T-cell (primary cell): ENCODE measurements around the gene ALPL. TPM values are rescaled to one million over a fixed set of nuclear protein-coding genes. Genes with fewer than 3 reads are reported as not detected.

ENCODE experiments used
- ATAC-seq, 4 experiments: fragments of 200-7000 bp in 3 of 4; fragments of 150-1000 bp in 1 of 4; cut with Tn5 transposase; replicated peaks in 1 of 4; 1 replicate in 3 of 4; 2 replicates in 1 of 4; pipeline ENCODE4 v1.10.0; 2021; ENCODE audit warnings: moderate library complexity in 3 of 4, mild to moderate bottlenecking in 2 of 4, moderate number of reproducible peaks in 1 of 4
- CTCF ChIA-PET, 2 donors: fragments of 300-600 bp; sonication (Branson Sonifier 250); formaldehyde crosslinking; loops; one replicate each; lab custom pipeline; 2022; ENCODE audit warnings: antibody characterized with exemption in 2 of 2; lab: Charles Lee
- POLR2A ChIA-PET, 2 donors: fragments of 300-600 bp; sonication (Branson Sonifier 250); formaldehyde crosslinking; loops; one replicate each; lab custom pipeline; 2022; ENCODE audit warnings: antibody characterized with exemption in 2 of 2; lab: Charles Lee
- DNase-seq, 35 experiments: peaks; one replicate each; pipeline versions ENCODE4 v3.0.0 to v3.0.0-alpha.2; 2013 to 2023
- H3K27ac ChIP-seq: one replicate; pipeline ENCODE4 v1.5.1; 2013; ENCODE audit warnings: low read length
- H3K27me3 ChIP-seq, 2 experiments: replicated peaks in 1 of 2; 1 replicate in 1 of 2; 2 replicates in 1 of 2; pipeline versions ENCODE4 v1.6.1 to v1.7.0; 2013; ENCODE audit warnings: low read length in 1 of 2, mixed read lengths in 1 of 2; ENCODE audit not compliant: control insufficient read depth in 2 of 2, insufficient read depth in 2 of 2; ENCODE audit errors: extremely low read depth in 1 of 2
- H3K36me3 ChIP-seq, 2 donors: 1 replicate in 1 of 2; 2 replicates in 1 of 2; pipeline versions ENCODE4 v1.6.1 to v1.7.0; 2013; ENCODE audit warnings: low read length in 1 of 2; ENCODE audit not compliant: control insufficient read depth in 2 of 2, insufficient read depth in 1 of 2; ENCODE audit errors: extremely low read depth in 1 of 2
- H3K4me1 ChIP-seq, 2 experiments: 1 replicate in 1 of 2; 2 replicates in 1 of 2; pipeline versions ENCODE4 v1.6.1 to v1.7.0; 2013; ENCODE audit warnings: low read length in 2 of 2, mixed read lengths in 1 of 2; ENCODE audit not compliant: insufficient read depth in 2 of 2, control insufficient read depth in 1 of 2; ENCODE audit errors: extremely low read depth in 1 of 2
- H3K4me3 ChIP-seq, 2 donors: 1 replicate in 1 of 2; 2 replicates in 1 of 2; pipeline versions ENCODE4 v1.5.1 to v1.7.0; 2013; ENCODE audit warnings: mild to moderate bottlenecking in 2 of 2, low read length in 1 of 2, moderate library complexity in 1 of 2; ENCODE audit not compliant: control insufficient read depth in 1 of 2; ENCODE audit errors: extremely low read depth in 1 of 2
- H3K9me3 ChIP-seq: 2 replicates; pipeline ENCODE4 v1.7.0; 2013
- H3K27ac Mint-ChIP-seq, 2 donors: one replicate each; pipeline ENCODE4 v1.8.0; 2020 to 2021; ENCODE audit warnings: mild to moderate bottlenecking in 2 of 2, mixed read lengths in 2 of 2
- H3K27me3 Mint-ChIP-seq, 2 donors: one replicate each; pipeline ENCODE4 v1.8.0; 2021 to 2022; ENCODE audit warnings: mixed read lengths in 2 of 2
- H3K36me3 Mint-ChIP-seq: one replicate; pipeline ENCODE4 v1.8.0; 2021; ENCODE audit warnings: mixed read lengths
- H3K4me1 Mint-ChIP-seq, 3 donors: one replicate each; pipeline ENCODE4 v1.8.0; 2020 to 2022; ENCODE audit warnings: mixed read lengths in 3 of 3, mild to moderate bottlenecking in 1 of 3
- H3K4me3 Mint-ChIP-seq, 3 donors: one replicate each; pipeline ENCODE4 v1.8.0; 2020 to 2022; ENCODE audit warnings: mild to moderate bottlenecking in 3 of 3, mixed read lengths in 3 of 3, moderate library complexity in 3 of 3
- H3K9me3 Mint-ChIP-seq, 3 donors: one replicate each; pipeline ENCODE4 v1.8.0; 2020 to 2022; ENCODE audit warnings: mixed read lengths in 3 of 3
- WGBS: methylation state at CpG from one replicate; pipeline ENCODE4 v1.1.5; 2013; ENCODE audit warnings: missing lambda C conversion rate; ENCODE audit not compliant: insufficient coverage; 5-methylcytosine and 5-hydroxymethylcytosine counted together
- total RNA-seq, 35 experiments: library from RNA in 6 of 35; stranded (reverse) in 6 of 35; fragments of 120-200 nt in 1 of 35; gene quantifications; one replicate each; pipeline versions ENCODE4 v1.2.1 to v1.2.4 and lab custom pipeline; 2013 to 2026

ALPL gene
- total RNA-seq, 5 donors from 2014 or later (not counting 1 experiment from before 2014, with no cell fraction given): 0.20 to 0.44 (median 0.41) TPM; not detected in 2

- Mint-ChIP-seq H3K36me3 (no peaks in the 10 kb centered on the region), H3K9me3 (no peaks in the 10 kb centered on the region), H3K27ac (no peak overlapping the region), H3K4me1 (peaks cover 0 to 9% (median 8%) of the 10 kb centered on the region in 3 donors), H3K27me3 (peaks cover 18 to 24% of the 10 kb centered on the region in 2 donors), H3K4me3 (no peak overlapping the region)
- 49% methylated on average over 7 of the region's 22 CpGs for WGBS
- no peaks in the 10 kb centered on the region for H3K36me3 ChIP-seq
- H3K4me1 ChIP-seq: peaks cover 0 to 10% of the 10 kb centered on the region in 2 experiments
- ATAC-seq (no peak), DNase-seq (no peak)
- no peaks in the 10 kb centered on the region for H3K9me3 ChIP-seq
- peaks cover 0 to 52% of the 10 kb centered on the region in 2 experiments for H3K27me3 ChIP-seq
- H3K27ac ChIP-seq: no peak overlapping the region
- no peak overlapping the region for H3K4me3 ChIP-seq
- ChIA-PET CTCF (no interaction called here), POLR2A (no interaction called here)
These were observed 109.5 kb downstream of the ALPL start for GRCh38 chr1:21618561-21619374.

DNA sequence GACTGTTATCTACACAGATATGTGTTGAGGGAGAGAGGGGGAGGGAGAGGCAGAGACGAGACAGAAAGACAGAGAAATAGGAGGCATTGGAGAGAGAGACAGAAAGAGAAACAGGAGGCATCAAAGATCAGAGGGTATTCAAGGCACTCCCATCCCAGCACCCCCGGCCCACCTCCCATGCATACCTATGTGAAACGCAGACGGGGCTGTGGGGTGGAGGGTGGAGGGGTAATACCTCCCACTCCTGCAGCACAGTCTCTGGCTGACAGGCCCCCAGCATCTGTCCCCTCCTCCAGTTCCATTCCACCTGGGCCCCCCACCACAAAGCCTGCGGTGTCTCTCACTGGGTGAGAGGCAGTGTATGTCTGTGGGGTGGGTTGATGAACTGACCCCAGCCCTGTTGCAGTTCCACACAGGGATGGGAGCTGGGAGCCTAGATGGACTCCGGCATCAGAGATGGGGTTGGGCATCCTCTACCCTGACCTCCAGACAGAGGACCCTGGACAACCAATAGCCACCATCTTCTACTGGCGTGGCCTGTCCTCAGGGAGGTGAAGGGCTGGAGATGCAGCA is 110.2 kb downstream of the ALPL start:
- H3K36me3 Mint-ChIP-seq: no peaks in the 10 kb centered on the region
- Histone ChIP-seq H3K4me1 (peaks cover 0 to 10% of the 10 kb centered on the region in 2 experiments), H3K27ac (no peak overlapping the region), H3K36me3 (no peaks in the 10 kb centered on the region), H3K4me3 (no peak overlapping the region), H3K27me3 (peaks cover 0 to 56% of the 10 kb centered on the region in 2 experiments), H3K9me3 (no peaks in the 10 kb centered on the region)
- no peak overlapping the region for H3K27ac Mint-ChIP-seq
- no peak for ATAC-seq
- 88% methylated on average over 1 of the region's 7 CpGs for WGBS
- H3K27me3 Mint-ChIP-seq: peaks cover 21 to 28% of the 10 kb centered on the region in 2 donors
- no peak overlapping the region for H3K4me3 Mint-ChIP-seq
- peaks cover 0 to 9% (median 8%) of the 10 kb centered on the region in 3 donors for H3K4me1 Mint-ChIP-seq
- DNase-seq: no peak
- H3K9me3 Mint-ChIP-seq: no peaks in the 10 kb centered on the region
- POLR2A ChIA-PET: no interaction called here
- CTCF ChIA-PET: no interaction called here

- no peak overlapping the region for H3K27ac ChIP-seq
- ChIA-PET CTCF (no interaction called here), POLR2A (no interaction called here)
- H3K4me3 Mint-ChIP-seq: no peak overlapping the region
- H3K4me1 Mint-ChIP-seq: peaks cover 0 to 9% (median 8%) of the 10 kb centered on the region in 3 donors
- ATAC-seq: no peak
- no peak for DNase-seq
- H3K27ac Mint-ChIP-seq: no peak overlapping the region
- H3K9me3 ChIP-seq: no peaks in the 10 kb centered on the region
- peaks cover 21 to 28% of the 10 kb centered on the region in 2 donors for H3K27me3 Mint-ChIP-seq
- H3K27me3 ChIP-seq: peaks cover 0 to 62% of the 10 kb centered on the region in 2 experiments
- peaks cover 0 to 10% of the 10 kb centered on the region in 2 experiments for H3K4me1 ChIP-seq
- no peaks in the 10 kb centered on the region for H3K36me3 Mint-ChIP-seq
- no peaks in the 10 kb centered on the region for H3K9me3 Mint-ChIP-seq
- H3K36me3 ChIP-seq: no peaks in the 10 kb centered on the region
- H3K4me3 ChIP-seq: no peak overlapping the region
- 70% methylated on average over 6 of the region's 12 CpGs for WGBS
These were observed 110.8 kb downstream of the ALPL start for GRCh38 chr1:21620011-21620410.

GRCh38 chr1:21620496-21620895 is 111.3 kb downstream of the ALPL start:
- no peak overlapping the region for H3K4me3 Mint-ChIP-seq
- ATAC-seq: no peak
- Histone ChIP-seq H3K36me3 (no peaks in the 10 kb centered on the region), H3K4me1 (peaks cover 0 to 10% of the 10 kb centered on the region in 2 experiments), H3K9me3 (no peaks in the 10 kb centered on the region), H3K27ac (no peak overlapping the region), H3K27me3 (peaks cover 0 to 62% of the 10 kb centered on the region in 2 experiments), H3K4me3 (no peak overlapping the region)
- H3K9me3 Mint-ChIP-seq: no peaks in the 10 kb centered on the region
- H3K27me3 Mint-ChIP-seq: peaks cover 25 to 28% of the 10 kb centered on the region in 2 donors
- DNase-seq: no peak
- POLR2A ChIA-PET: no interaction called here
- CTCF ChIA-PET: no interaction called here
- no peaks in the 10 kb centered on the region for H3K36me3 Mint-ChIP-seq
- no peak overlapping the region for H3K27ac Mint-ChIP-seq
- H3K4me1 Mint-ChIP-seq: peaks cover 0 to 9% (median 8%) of the 10 kb centered on the region in 3 donors
- WGBS: 65% methylated on average over 15 of the region's 16 CpGs

DNA sequence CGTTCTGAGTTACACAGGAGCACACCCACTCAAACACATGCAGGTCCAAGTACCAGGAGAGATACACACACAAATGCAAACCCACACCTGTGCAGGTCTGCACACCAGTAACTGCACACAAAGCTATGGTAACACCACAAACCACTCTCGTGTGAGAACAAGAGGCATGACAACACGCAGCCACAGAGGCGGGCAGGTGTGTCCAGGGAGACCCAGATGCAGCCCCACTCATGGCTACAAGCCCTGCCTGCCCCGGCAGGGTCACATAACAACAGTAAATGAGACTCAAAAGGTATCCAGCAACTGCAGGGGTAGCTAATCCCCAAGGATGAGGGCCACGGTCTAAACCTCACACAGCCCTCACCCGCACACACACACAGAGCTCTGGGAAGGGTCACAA is 111.8 kb downstream of the ALPL start:
- H3K36me3 ChIP-seq: no peaks in the 10 kb centered on the region
- H3K27me3 ChIP-seq: peaks cover 0 to 64% of the 10 kb centered on the region in 2 experiments
- H3K4me3 ChIP-seq: no peak overlapping the region
- ChIA-PET POLR2A (no interaction called here), CTCF (no interaction called here)
- WGBS: 82% methylated on average over 7 of the region's 7 CpGs
- ATAC-seq (no peak), DNase-seq (no peak)
- Mint-ChIP-seq H3K4me3 (peak overlapping the region in 2 of 3 donors; percentile 44 to 56), H3K4me1 (peaks cover 0 to 9% (median 8%) of the 10 kb centered on the region in 3 donors), H3K27ac (no peak overlapping the region), H3K36me3 (no peaks in the 10 kb centered on the region), H3K9me3 (no peaks in the 10 kb centered on the region), H3K27me3 (peaks cover 27 to 33% of the 10 kb centered on the region in 2 donors)
- H3K9me3 ChIP-seq: no peaks in the 10 kb centered on the region
- H3K4me1 ChIP-seq: peaks cover 0 to 10% of the 10 kb centered on the region in 2 experiments
- H3K27ac ChIP-seq: no peak overlapping the region

- WGBS: 41% methylated on average over 39 of the region's 39 CpGs
These were observed 112.7 kb downstream of the ALPL start for GRCh38 chr1:21621761-21622436.

More at GRCh38 chr1:21621761-21622436, 112.7 kb downstream of the ALPL start:
- H3K27ac ChIP-seq: no peak overlapping the region
- H3K9me3 Mint-ChIP-seq: no peaks in the 10 kb centered on the region
- H3K27me3 Mint-ChIP-seq: peaks cover 27 to 36% of the 10 kb centered on the region in 2 donors
- H3K4me3 Mint-ChIP-seq: peak overlapping the region; percentile 34 to 56 (median 44)
- peaks cover 0 to 9% (median 8%) of the 10 kb centered on the region in 3 donors for H3K4me1 Mint-ChIP-seq
- H3K27me3 ChIP-seq: peaks cover 0 to 72% of the 10 kb centered on the region in 2 experiments
- no peak for ATAC-seq
- H3K4me1 ChIP-seq: peaks cover 0 to 10% of the 10 kb centered on the region in 2 experiments
- H3K27ac Mint-ChIP-seq: no peak overlapping the region
- no peaks in the 10 kb centered on the region for H3K9me3 ChIP-seq
- ChIA-PET CTCF (no interaction called here), POLR2A (no interaction called here)
- H3K4me3 ChIP-seq: no peak overlapping the region
- peak in 1 of 35 experiments; percentile 5 for DNase-seq
- H3K36me3 Mint-ChIP-seq: no peaks in the 10 kb centered on the region
- no peaks in the 10 kb centered on the region for H3K36me3 ChIP-seq
